C1 segment of cervical spinal cord (tissue), 14 donors: ENCODE results near the gene SFN.

Source experiments
- DNase-seq, 14 donors: peaks; one replicate each; lab custom pipeline; 2025; lab: John Stamatoyannopoulos, UW

Gene SFN

DNA sequence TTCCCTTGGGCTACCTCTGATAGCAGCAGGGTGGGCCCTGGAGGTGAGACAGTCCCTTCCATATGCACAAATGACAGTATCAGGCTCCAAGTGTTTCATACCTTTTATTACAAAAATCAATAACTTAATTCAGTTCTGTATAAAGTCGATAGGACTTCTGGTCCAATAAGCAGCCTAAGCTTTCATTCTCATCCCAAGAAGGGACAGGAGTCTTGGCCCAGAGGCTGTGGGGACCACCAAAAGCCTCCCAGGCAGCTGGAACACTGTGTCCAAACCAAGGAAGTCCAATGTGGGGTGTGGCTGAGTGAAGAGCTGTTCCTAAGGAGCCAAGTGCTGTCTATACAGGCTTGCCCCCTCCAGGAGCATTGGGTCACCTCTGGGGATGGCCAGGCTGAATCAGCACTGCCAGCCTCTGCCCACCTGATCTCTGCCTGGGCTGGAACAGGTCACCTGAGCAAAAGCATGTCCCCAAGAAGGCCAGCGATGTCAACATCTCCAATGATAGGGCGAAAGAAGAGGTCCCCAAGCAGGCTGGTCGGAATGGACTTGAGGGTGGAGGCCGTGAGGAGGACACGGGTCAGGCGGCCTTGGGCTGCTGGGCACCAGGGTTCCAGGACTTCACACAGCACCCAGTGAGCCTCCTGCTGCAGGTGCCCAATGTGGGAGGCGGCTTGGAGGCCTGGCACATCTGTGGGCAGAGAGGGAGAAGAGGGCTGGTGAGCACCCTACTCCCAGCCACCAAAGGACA is 48.6 kb downstream of the SFN start:
- DNase-seq = no peak

DNA sequence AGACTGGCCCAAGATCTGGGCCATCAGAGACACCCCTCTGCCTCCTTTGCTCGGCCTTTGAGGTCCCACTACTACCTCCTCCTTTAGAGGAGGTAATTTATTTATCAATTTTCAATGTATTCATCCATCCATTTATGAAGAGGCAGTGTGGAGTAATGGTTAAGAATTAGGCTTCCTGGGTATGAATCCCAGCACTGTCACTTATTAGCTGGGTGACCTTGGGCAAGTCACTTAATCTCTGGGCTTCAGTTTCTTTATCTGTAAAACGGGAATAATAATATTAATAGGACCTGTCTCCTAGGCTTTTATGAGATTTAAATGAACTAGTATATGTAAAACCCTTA is 49.2 kb downstream of the SFN start:
- no peak for DNase-seq

DNA sequence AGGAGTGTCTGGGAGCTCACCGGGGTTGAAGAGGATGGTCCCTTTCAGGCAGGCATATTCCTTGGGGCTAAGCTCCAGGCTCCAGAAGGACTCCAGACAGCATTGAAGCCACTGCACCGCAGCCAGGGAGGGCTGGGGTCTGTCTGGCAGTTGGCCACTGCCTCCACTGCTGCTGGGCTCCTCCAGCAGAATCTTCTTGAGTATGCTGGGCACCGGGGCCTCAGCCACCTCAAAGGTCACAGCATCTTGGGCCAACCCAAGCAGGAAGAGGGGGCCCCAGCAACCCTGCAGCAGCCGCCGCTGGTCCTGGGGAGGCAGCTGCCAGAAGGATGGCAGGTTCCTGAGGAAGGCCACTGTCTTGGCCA is 50.4 kb downstream of the SFN start:
- DNase-seq = no peak
